GM18951 (cell line): Measurements from ENCODE around the gene CCNE1.
"Not testable (repeated sequence)": the region's sequence is repeated elsewhere in the genome, so short reads cannot be mapped to it uniquely, and the experiment has no call there.

Experiments
- POLR2A ChIP-seq: IDR thresholded peaks from 4 replicates; pipeline ENCODE4 v1.6.1; 2011; ENCODE audit warnings: mild to moderate bottlenecking; ENCODE audit not compliant: insufficient read length, insufficient read depth; ENCODE audit errors: extremely low read depth
- in situ Hi-C: fragments of 300-500 bp; cut with MboI; formaldehyde crosslinking; loops from one replicate; pipeline ENCODE4 v1.12.0; 2022; ENCODE audit warnings: low sequenced_read_pairs, mixed read lengths, inconsistent platforms; ENCODE audit not compliant: unreplicated experiment

The CCNE1 gene

GRCh38 chr19:29781386-29782259 lies 30.2 kb upstream of the CCNE1 start:
- TF ChIP-seq POLR2A, result no peak
- in situ Hi-C loops, result no loop called here

- in situ Hi-C loops, result no loop called here
These were observed 29.6 kb upstream of the CCNE1 start for GRCh38 chr19:29782260-29782580.

GRCh38 chr19:29783627-29784190 lies 28.1 kb upstream of the CCNE1 start:
- no peak for TF ChIP-seq POLR2A
- in situ Hi-C loops, result no loop called here

More at GRCh38 chr19:29782260-29782580, 29.6 kb upstream of the CCNE1 start:
- TF ChIP-seq POLR2A, result no peak

GRCh38 chr19:29784598-29785223 lies 27.1 kb upstream of the CCNE1 start:
- in situ Hi-C loops, result no loop called here
- no peak for TF ChIP-seq POLR2A

GRCh38 chr19:29785360-29785759 lies 26.4 kb upstream of the CCNE1 start:
- no peak for TF ChIP-seq POLR2A
- in situ Hi-C loops, result no loop called here

GRCh38 chr19:29785955-29786589 lies 25.7 kb upstream of the CCNE1 start:
- in situ Hi-C loops, result no loop called here
- no peak for TF ChIP-seq POLR2A

GRCh38 chr19:29787281-29787680 lies 24.5 kb upstream of the CCNE1 start:
- in situ Hi-C loops, result no loop called here
- no peak for TF ChIP-seq POLR2A

- no peak for TF ChIP-seq POLR2A
- in situ Hi-C loops, result no loop called here
These were observed 22.8 kb upstream of the CCNE1 start for GRCh38 chr19:29789007-29789406.

GRCh38 chr19:29793116-29793727 lies 18.6 kb upstream of the CCNE1 start:
- TF ChIP-seq POLR2A, result no peak
- in situ Hi-C loops, result no loop called here

- in situ Hi-C loops, result not testable (repeated sequence)
These were observed 17.3 kb upstream of the CCNE1 start for GRCh38 chr19:29794490-29794889.

GRCh38 chr19:29795461-29796172 lies 16.2 kb upstream of the CCNE1 start:
- no peak for TF ChIP-seq POLR2A
- in situ Hi-C loops, result no loop called here

GRCh38 chr19:29796173-29796573 lies 15.6 kb upstream of the CCNE1 start:
- in situ Hi-C loops, result no loop called here
- no peak for TF ChIP-seq POLR2A
